ENCODE measurements around the gene JAZF1.

JAZF1 gene

GRCh38 chr7:28191751-28192150 is 11.2 kb upstream of the JAZF1 start:
- Histone ChIP-seq H3K9me2 (ENCODE audit: low read depth, low read length) (no peaks in the 10 kb centered on the region), H3K9ac (ENCODE audit: low read length) (no peak overlapping the region), H3K4me1 (ENCODE audit: insufficient read depth, low read length, severe bottlenecking) (no peaks in the 10 kb centered on the region), H3K27me3 (ENCODE audit: insufficient read depth, low read length) (no peaks in the 10 kb centered on the region), H3K79me2 (ENCODE audit: insufficient read depth, low read length) (no peaks in the 10 kb centered on the region), H4K20me1 (ENCODE audit: insufficient read depth, low read length) (no peaks in the 10 kb centered on the region), H3K36me3 (ENCODE audit: insufficient read depth, low read length) (no peaks in the 10 kb centered on the region), H3K9me3 (ENCODE audit: low read length) (no peaks in the 10 kb centered on the region), H3F3A (ENCODE audit: insufficient read depth, low read length) (no peaks in the 10 kb centered on the region), H3K4me3 (ENCODE audit: low read depth, low read length, poor library complexity, severe bottlenecking) (no peak overlapping the region), H2AFZ (ENCODE audit: low read length) (no peak overlapping the region), H3K27ac (ENCODE audit: low read depth, low read length, poor library complexity, severe bottlenecking) (no peak overlapping the region), H3K4me2 (ENCODE audit: low read length) (no peak overlapping the region)
- no peak for TF ChIP-seq CTCF (IDR thresholded peaks at IDR 0.05; ENCODE audit: low read length)
- TF ChIP-seq EZH2 (IDR thresholded peaks at IDR 0.05; ENCODE audit: borderline replicate concordance, low read length) = no peak

- no peaks in the 10 kb centered on the region for H3K79me2 ChIP-seq (ENCODE audit: insufficient read depth, low read length)
These were observed 10.6 kb upstream of the JAZF1 start for GRCh38 chr7:28191184-28191583.

GRCh38 chr7:28190077-28190710 is 9.6 kb upstream of the JAZF1 start:
- H3K4me3 ChIP-seq (ENCODE audit: low read depth, low read length, poor library complexity, severe bottlenecking) = no peak overlapping the region
- no peak for TF ChIP-seq EZH2 (IDR thresholded peaks at IDR 0.05; ENCODE audit: borderline replicate concordance, low read length)
- no peak for TF ChIP-seq CTCF (IDR thresholded peaks at IDR 0.05; ENCODE audit: low read length)
- no peak overlapping the region for H3K9ac ChIP-seq (ENCODE audit: low read length)
- no peaks in the 10 kb centered on the region for H3K79me2 ChIP-seq (ENCODE audit: insufficient read depth, low read length)
- H3K9me3 ChIP-seq (ENCODE audit: low read length) = no peaks in the 10 kb centered on the region
- no peaks in the 10 kb centered on the region for H3K9me2 ChIP-seq (ENCODE audit: low read depth, low read length)
- H2AFZ ChIP-seq (ENCODE audit: low read length) = no peak overlapping the region
- H3K27me3 ChIP-seq (ENCODE audit: insufficient read depth, low read length) = no peaks in the 10 kb centered on the region
- no peaks in the 10 kb centered on the region for H3K36me3 ChIP-seq (ENCODE audit: insufficient read depth, low read length)
- H3K4me2 ChIP-seq (ENCODE audit: low read length) = no peak overlapping the region
- no peaks in the 10 kb centered on the region for H4K20me1 ChIP-seq (ENCODE audit: insufficient read depth, low read length)
- H3K27ac ChIP-seq (ENCODE audit: low read depth, low read length, poor library complexity, severe bottlenecking) = no peak overlapping the region
- no peaks in the 10 kb centered on the region for H3K4me1 ChIP-seq (ENCODE audit: insufficient read depth, low read length, severe bottlenecking)
- H3F3A ChIP-seq (ENCODE audit: insufficient read depth, low read length) = no peaks in the 10 kb centered on the region

More at GRCh38 chr7:28191184-28191583, 10.6 kb upstream of the JAZF1 start:
- Histone ChIP-seq H3K4me3 (ENCODE audit: low read depth, low read length, poor library complexity, severe bottlenecking) (no peak overlapping the region), H3K9me3 (ENCODE audit: low read length) (no peaks in the 10 kb centered on the region), H3K4me1 (ENCODE audit: insufficient read depth, low read length, severe bottlenecking) (no peaks in the 10 kb centered on the region), H2AFZ (ENCODE audit: low read length) (no peak overlapping the region), H3K27me3 (ENCODE audit: insufficient read depth, low read length) (no peaks in the 10 kb centered on the region), H3K27ac (ENCODE audit: low read depth, low read length, poor library complexity, severe bottlenecking) (no peak overlapping the region), H3K36me3 (ENCODE audit: insufficient read depth, low read length) (no peaks in the 10 kb centered on the region), H3K4me2 (ENCODE audit: low read length) (no peak overlapping the region), H3F3A (ENCODE audit: insufficient read depth, low read length) (no peaks in the 10 kb centered on the region), H3K9me2 (ENCODE audit: low read depth, low read length) (no peaks in the 10 kb centered on the region), H3K9ac (ENCODE audit: low read length) (no peak overlapping the region), H4K20me1 (ENCODE audit: insufficient read depth, low read length) (no peaks in the 10 kb centered on the region)
- TF ChIP-seq EZH2 (IDR thresholded peaks at IDR 0.05; ENCODE audit: borderline replicate concordance, low read length) (no peak), CTCF (IDR thresholded peaks at IDR 0.05; ENCODE audit: low read length) (no peak)

Measured in OCI-LY1 (cell line).